PC-9 (cell line): ENCODE data around the gene SERAC1. TPM values are rescaled to one million over a fixed set of nuclear protein-coding genes. Genes with fewer than 3 reads are reported as not detected.

Experiments used
- BruUV-seq: library from RNA; stranded (reverse); fragments of 400-500 nt; replicated peaks from 2 replicates; lab custom pipeline; 2021; lab: Mats Ljungman, UMichigan
- CTCF ChIA-PET: fragments of 300-600 bp; sonication (Branson Sonifier 250); formaldehyde crosslinking; loops from one replicate; lab custom pipeline; 2022; ENCODE audit warnings: antibody characterized with exemption; lab: Charles Lee
- POLR2A ChIA-PET: fragments of 300-600 bp; sonication (Branson Sonifier 250); formaldehyde crosslinking; loops from one replicate; lab custom pipeline; 2022; ENCODE audit warnings: antibody characterized with exemption; ENCODE audit not compliant: unreplicated experiment; lab: Charles Lee
- DNase-seq, 2 experiments: peaks; one replicate each; pipeline versions ENCODE4 v3.0.0 to v3.0.0-alpha.2; 2015 to 2022; ENCODE audit warnings: mixed read lengths in 1 of 2
- H2AFZ ChIP-seq: fragments of 200-600 bp; sonication (generic); 2 replicates; pipeline ENCODE4 v1.8.1; 2017; ENCODE audit warnings: antibody characterized with exemption
- H3F3A ChIP-seq: fragments of 200-600 bp; sonication (generic); 2 replicates; pipeline ENCODE4 v1.8.1; 2017; ENCODE audit warnings: antibody characterized with exemption, mild to moderate bottlenecking, low read depth; ENCODE audit not compliant: insufficient read depth
- H3K27ac ChIP-seq: fragments of 200-600 bp; sonication (generic); 2 replicates; pipeline ENCODE4 v1.6.1; 2016; ENCODE audit warnings: mixed run types
- H3K27me3 ChIP-seq: fragments of 200-600 bp; sonication (generic); 2 replicates; pipeline ENCODE4 v1.6.1; 2016; ENCODE audit warnings: low read depth, mixed run types; ENCODE audit not compliant: insufficient read depth
- H3K36me3 ChIP-seq: fragments of 200-600 bp; sonication (generic); 2 replicates; pipeline ENCODE4 v1.6.1; 2016; ENCODE audit warnings: low read depth, mixed run types
- H3K4me1 ChIP-seq: fragments of 200-600 bp; sonication (generic); replicated peaks from 2 replicates; pipeline ENCODE4 v1.6.1; 2016; ENCODE audit warnings: mixed run types; ENCODE audit not compliant: insufficient read depth
- H3K4me2 ChIP-seq: fragments of 200-600 bp; sonication (generic); 2 replicates; pipeline ENCODE4 v1.6.1; 2017; ENCODE audit warnings: mixed run types
- H3K4me3 ChIP-seq: fragments of 200-600 bp; sonication (generic); 2 replicates; pipeline ENCODE4 v1.6.1; 2016; ENCODE audit warnings: mixed run types
- H3K79me2 ChIP-seq: fragments of 200-600 bp; sonication (generic); 2 replicates; pipeline ENCODE4 v1.6.1; 2017; ENCODE audit warnings: low read depth, mixed run types
- H3K9me2 ChIP-seq: fragments of 200-600 bp; sonication (generic); 2 replicates; pipeline ENCODE4 v1.8.1; 2017; ENCODE audit warnings: mild to moderate bottlenecking; ENCODE audit not compliant: insufficient read depth
- H3K9me3 ChIP-seq: fragments of 200-600 bp; sonication (generic); 2 replicates; pipeline ENCODE4 v1.8.1; 2016; ENCODE audit warnings: low read depth; ENCODE audit not compliant: insufficient read depth
- H4K20me1 ChIP-seq: fragments of 200-600 bp; sonication (generic); 2 replicates; pipeline ENCODE4 v1.8.1; 2017; ENCODE audit not compliant: insufficient read depth
- EZH2 ChIP-seq: fragments of 200-600 bp; sonication (generic); IDR thresholded peaks from 2 replicates; pipeline ENCODE4 v1.8.0; 2017; ENCODE audit warnings: antibody characterized with exemption, low read depth
- intact Hi-C: fragments of 100-400 bp; cut with micrococcal nuclease; formaldehyde crosslinking; loops from one replicate; pipeline ENCODE4 v1.10.0; 2022; ENCODE audit not compliant: unreplicated experiment
- total RNA-seq: library from RNA; stranded (reverse); gene quantifications from 2 replicates; pipeline ENCODE4 v1.2.3, GENCODE V29; 2021
- TF ChIP-seq, protein P1 (sequence below): fragments of 200-600 bp; sonication (generic); conservative IDR thresholded peaks from 2 replicates; pipeline ENCODE4 v1.6.1; 2017; ENCODE audit warnings: mixed run types, antibody characterized with exemption, mild to moderate bottlenecking, moderate library complexity

The SERAC1 gene
- total RNA-seq, 1 experiment from 2014 or later: 4.9 TPM

DNA sequence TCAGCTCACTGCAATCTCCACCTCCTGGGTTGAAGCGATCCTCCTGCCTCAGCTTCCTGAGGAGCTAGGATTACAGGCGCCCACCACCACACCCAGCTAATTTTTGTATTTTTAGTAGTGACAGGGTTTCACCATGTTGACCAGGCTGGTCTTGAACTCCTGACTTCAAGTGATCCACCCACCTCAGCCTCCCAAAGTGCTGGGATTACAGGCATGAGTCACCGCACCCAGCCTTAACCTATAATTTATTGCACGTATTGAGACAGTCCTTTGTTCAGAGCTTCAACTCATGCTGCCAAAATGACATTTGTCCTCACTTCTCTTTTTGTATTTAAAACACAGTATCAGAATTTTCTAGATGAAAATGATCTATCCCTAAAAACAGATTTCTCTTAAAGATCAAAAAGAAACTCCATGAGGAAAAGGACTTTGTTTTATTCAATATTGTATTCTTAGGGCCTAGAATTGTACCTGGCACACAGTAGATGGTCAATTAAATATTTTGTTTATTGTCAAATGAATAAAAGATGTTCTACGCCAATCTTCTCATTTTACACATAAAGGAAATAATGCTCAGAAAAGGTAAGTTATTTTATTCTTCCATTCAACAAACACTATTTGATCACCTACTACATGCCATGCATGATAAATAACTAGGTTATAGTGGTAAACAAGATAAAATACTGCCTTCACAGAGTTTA lies 10.8 kb downstream of the SERAC1 start:
- Histone ChIP-seq H3K9me2 (no peaks in the 10 kb centered on the region), H3K4me3 (no peak overlapping the region), H2AFZ (no peak overlapping the region), H3K27ac (no peak overlapping the region), H3K4me2 (no peak overlapping the region), H3F3A (no peaks in the 10 kb centered on the region; the same call in 1 of the 2 replicates), H3K36me3 (no peaks in the 10 kb centered on the region; the same call in 1 of the 2 replicates), H3K9me3 (no peaks in the 10 kb centered on the region), H3K4me1 (no peaks in the 10 kb centered on the region), H4K20me1 (no peaks in the 10 kb centered on the region), H3K79me2 (no peaks in the 10 kb centered on the region), H3K27me3 (no peaks in the 10 kb centered on the region)
- no peak for DNase-seq
- intact Hi-C loops: no loop called here
- no TSS peak for BruUV-seq
- POLR2A ChIA-PET: no interaction called here
- TF ChIP-seq, protein P1, sequence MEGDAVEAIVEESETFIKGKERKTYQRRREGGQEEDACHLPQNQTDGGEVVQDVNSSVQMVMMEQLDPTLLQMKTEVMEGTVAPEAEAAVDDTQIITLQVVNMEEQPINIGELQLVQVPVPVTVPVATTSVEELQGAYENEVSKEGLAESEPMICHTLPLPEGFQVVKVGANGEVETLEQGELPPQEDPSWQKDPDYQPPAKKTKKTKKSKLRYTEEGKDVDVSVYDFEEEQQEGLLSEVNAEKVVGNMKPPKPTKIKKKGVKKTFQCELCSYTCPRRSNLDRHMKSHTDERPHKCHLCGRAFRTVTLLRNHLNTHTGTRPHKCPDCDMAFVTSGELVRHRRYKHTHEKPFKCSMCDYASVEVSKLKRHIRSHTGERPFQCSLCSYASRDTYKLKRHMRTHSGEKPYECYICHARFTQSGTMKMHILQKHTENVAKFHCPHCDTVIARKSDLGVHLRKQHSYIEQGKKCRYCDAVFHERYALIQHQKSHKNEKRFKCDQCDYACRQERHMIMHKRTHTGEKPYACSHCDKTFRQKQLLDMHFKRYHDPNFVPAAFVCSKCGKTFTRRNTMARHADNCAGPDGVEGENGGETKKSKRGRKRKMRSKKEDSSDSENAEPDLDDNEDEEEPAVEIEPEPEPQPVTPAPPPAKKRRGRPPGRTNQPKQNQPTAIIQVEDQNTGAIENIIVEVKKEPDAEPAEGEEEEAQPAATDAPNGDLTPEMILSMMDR: no peak
- TF ChIP-seq EZH2: no peak
- CTCF ChIA-PET: no interaction called here

DNA sequence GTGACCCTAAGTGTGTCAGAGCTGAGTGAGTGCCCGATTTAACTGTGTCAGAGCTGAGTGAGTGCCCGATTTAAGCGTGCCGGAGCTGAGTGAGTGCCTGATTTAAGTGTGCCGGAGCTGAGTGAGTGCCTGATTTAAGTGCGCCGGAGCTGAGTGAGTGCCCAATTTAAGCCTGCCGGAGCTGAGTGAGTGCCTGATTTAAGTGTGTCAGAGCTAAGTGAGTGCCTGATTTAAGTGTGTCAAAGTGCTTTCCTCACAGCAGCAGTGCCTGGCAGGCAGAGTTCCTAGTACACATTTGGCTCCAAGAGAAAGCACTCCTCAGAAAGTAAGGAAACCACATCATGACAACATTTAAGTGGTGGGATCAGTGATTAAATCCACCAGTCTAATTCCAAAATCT lies 13.2 kb downstream of the SERAC1 start:
- intact Hi-C loops: no loop called here
- H3K9me2 ChIP-seq: no peaks in the 10 kb centered on the region
- no peaks in the 10 kb centered on the region; the same call in 1 of the 2 replicates for H3K36me3 ChIP-seq
- no peak overlapping the region for H3K4me2 ChIP-seq
- H3K4me1 ChIP-seq: no peaks in the 10 kb centered on the region
- H3K9me3 ChIP-seq: no peaks in the 10 kb centered on the region
- TF ChIP-seq EZH2: no peak
- TF ChIP-seq, protein P1: no peak
- no peak for DNase-seq
- no peak overlapping the region for H3K4me3 ChIP-seq
- no peaks in the 10 kb centered on the region for H3K79me2 ChIP-seq
- CTCF ChIA-PET: no interaction called here
- H3K27ac ChIP-seq: no peak overlapping the region
- H2AFZ ChIP-seq: no peak overlapping the region
- BruUV-seq: no TSS peak
- no peaks in the 10 kb centered on the region; the same call in 1 of the 2 replicates for H3F3A ChIP-seq
- POLR2A ChIA-PET: no interaction called here
- H4K20me1 ChIP-seq: no peaks in the 10 kb centered on the region
- H3K27me3 ChIP-seq: no peaks in the 10 kb centered on the region

DNA sequence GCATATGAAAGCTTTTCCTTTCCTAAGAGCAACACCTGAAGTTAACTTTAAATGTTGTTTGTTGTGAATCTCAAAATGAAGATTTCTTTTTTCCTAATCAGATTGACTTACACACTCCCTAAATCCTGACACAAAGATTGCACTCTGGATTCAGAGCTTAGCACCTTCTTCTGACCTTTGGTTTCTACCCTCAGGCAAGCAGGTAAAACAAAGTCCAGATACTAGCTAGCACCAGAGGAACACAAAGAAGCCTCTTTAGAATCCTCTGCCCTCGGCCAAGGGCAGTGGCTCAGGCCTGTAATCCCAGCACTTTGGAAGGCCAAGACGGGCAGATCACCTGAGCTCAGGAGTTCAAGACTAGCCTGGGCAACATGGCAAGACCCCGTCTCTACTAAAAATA lies 14.5 kb downstream of the SERAC1 start:
- no TSS peak for BruUV-seq
- no peaks in the 10 kb centered on the region for H3K79me2 ChIP-seq
- no peak overlapping the region for H2AFZ ChIP-seq
- H3K9me3 ChIP-seq: no peaks in the 10 kb centered on the region
- H3K4me2 ChIP-seq: no peak overlapping the region
- no peaks in the 10 kb centered on the region for H3K27me3 ChIP-seq
- no peak for TF ChIP-seq EZH2
- TF ChIP-seq, protein P1: no peak
- no peaks in the 10 kb centered on the region for H4K20me1 ChIP-seq
- H3K9me2 ChIP-seq: no peaks in the 10 kb centered on the region
- CTCF ChIA-PET: no interaction called here
- DNase-seq: no peak
- H3K27ac ChIP-seq: no peak overlapping the region
- H3K4me3 ChIP-seq: no peak overlapping the region
- intact Hi-C loops: no loop called here
- H3K4me1 ChIP-seq: no peaks in the 10 kb centered on the region
- no peaks in the 10 kb centered on the region; the same call in 1 of the 2 replicates for H3K36me3 ChIP-seq
- POLR2A ChIA-PET: no interaction called here
- no peaks in the 10 kb centered on the region; the same call in 1 of the 2 replicates for H3F3A ChIP-seq
